CD4-positive, alpha-beta T cell (primary cell): ENCODE results near the gene TMEM170A. TPM values are rescaled to one million over a fixed set of nuclear protein-coding genes. Genes with fewer than 3 reads are reported as not detected.

ENCODE experiments used
- ATAC-seq: fragments of 200-7000 bp; cut with Tn5 transposase; one replicate; pipeline ENCODE4 v1.10.0; 2022; ENCODE audit warnings: mild to moderate bottlenecking; ENCODE audit not compliant: poor library complexity
- CTCF ChIA-PET: fragments of 350-600 bp; sonication (Branson Sonifier 250); formaldehyde crosslinking; loops from one replicate; lab custom pipeline; 2021; ENCODE audit warnings: antibody characterized with exemption, inconsistent platforms; lab: Charles Lee
- POLR2A ChIA-PET: fragments of 350-600 bp; sonication (Branson Sonifier 250); formaldehyde crosslinking; loops from one replicate; lab custom pipeline; 2021; ENCODE audit warnings: antibody characterized with exemption, inconsistent platforms; lab: Charles Lee
- DNase-seq, 14 experiments: peaks; one replicate each; pipeline ENCODE4 v3.0.0-alpha.2; 2013 to 2020; ENCODE audit warnings: mixed read lengths in 2 of 14
- H3K27ac ChIP-seq, 2 donors: one replicate each; pipeline versions ENCODE4 v1.5.1 to v1.7.0; 2013; ENCODE audit warnings: low read length in 2 of 2, low read depth in 1 of 2, mild to moderate bottlenecking in 1 of 2
- H3K27me3 ChIP-seq, 2 experiments: 1 replicate in 1 of 2; 2 replicates in 1 of 2; pipeline versions ENCODE4 v1.6.1 to v1.7.0; 2013; ENCODE audit warnings: low read length in 2 of 2, control low read depth in 1 of 2, mild to moderate bottlenecking in 1 of 2, moderate library complexity in 1 of 2; ENCODE audit not compliant: insufficient read depth in 2 of 2, control insufficient read depth in 1 of 2
- H3K36me3 ChIP-seq: one replicate; pipeline ENCODE4 v1.6.1; 2013; ENCODE audit warnings: low read length, control low read depth; ENCODE audit not compliant: insufficient read depth
- H3K4me1 ChIP-seq: one replicate; pipeline ENCODE4 v1.6.1; 2013; ENCODE audit warnings: low read length, control low read depth; ENCODE audit not compliant: insufficient read depth
- H3K4me3 ChIP-seq: one replicate; pipeline ENCODE4 v1.5.1; 2013; ENCODE audit warnings: mild to moderate bottlenecking, low read length, moderate library complexity
- H3K9me3 ChIP-seq, 2 experiments: 1 replicate in 1 of 2; 2 replicates in 1 of 2; pipeline versions ENCODE4 v1.6.1 to v1.7.0; 2013; ENCODE audit warnings: low read length in 2 of 2, mild to moderate bottlenecking in 2 of 2, control low read depth in 1 of 2, moderate library complexity in 1 of 2; ENCODE audit not compliant: control insufficient read depth in 1 of 2, insufficient read depth in 1 of 2
- H3K27ac Mint-ChIP-seq: one replicate; pipeline ENCODE4 v1.8.0; 2020; ENCODE audit warnings: mixed read lengths
- H3K27me3 Mint-ChIP-seq: one replicate; pipeline ENCODE4 v1.8.0; 2021; ENCODE audit warnings: mixed read lengths
- H3K36me3 Mint-ChIP-seq: one replicate; pipeline ENCODE4 v1.8.0; 2021; ENCODE audit warnings: low read depth, mixed read lengths
- H3K4me1 Mint-ChIP-seq: one replicate; pipeline ENCODE4 v1.8.0; 2021; ENCODE audit warnings: low read depth, mixed read lengths
- H3K4me3 Mint-ChIP-seq: one replicate; pipeline ENCODE4 v1.8.0; 2020; ENCODE audit warnings: mild to moderate bottlenecking, mixed read lengths
- H3K9me3 Mint-ChIP-seq: one replicate; pipeline ENCODE4 v1.8.0; 2020; ENCODE audit warnings: mixed read lengths
- intact Hi-C, 2 experiments: fragments of 100-400 bp; cut with DNase I in 1 of 2; cut with micrococcal nuclease in 1 of 2; formaldehyde crosslinking; loops; one replicate each; pipeline versions ENCODE4 v1.15.1 to v1.9.0; 2023 to 2025; cut with DNase I, micrococcal nuclease
- total RNA-seq, 174 experiments: library from RNA in 2 of 174; stranded (reverse) in 2 of 174; gene quantifications; one replicate each; pipeline ENCODE4 v1.2.3 and lab custom pipeline; 2021 to 2026
- TF ChIP-seq, protein P1 (sequence below): fragments of 200-600 bp; IDR thresholded peaks from one replicate; pipeline ENCODE4 v1.8.0; 2022; ENCODE audit warnings: antibody characterized with exemption, mild to moderate bottlenecking

TMEM170A gene
- total RNA-seq, 2 experiments from 2014 or later: 34.3 to 37.8 TPM

DNA sequence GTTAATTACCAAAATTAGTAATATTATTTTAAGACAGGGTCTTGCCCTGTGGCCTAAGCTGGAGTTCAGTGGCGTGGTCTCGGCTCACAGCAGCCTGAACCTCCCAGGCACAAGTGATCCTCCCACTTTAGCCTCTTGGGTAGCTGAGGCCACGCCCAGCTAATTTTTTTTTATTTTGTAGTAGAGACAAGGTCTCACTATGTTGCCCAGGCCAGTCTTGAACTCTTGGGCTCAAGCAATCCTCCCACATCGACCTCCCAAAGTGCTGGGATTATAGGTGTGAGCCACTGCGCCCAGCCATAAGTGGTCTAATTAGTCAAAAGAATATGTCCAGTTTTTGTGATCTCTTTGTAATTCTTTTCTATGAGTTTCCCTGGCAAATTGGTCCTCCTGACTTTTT is 19.2 kb downstream of the TMEM170A start:
- ChIA-PET CTCF (interaction anchor here (1.4 kb wide), 1 partner anchor 19 kb away, joined by 8 read pairs; the partner anchor contains the start of gene TMEM170A), POLR2A (interaction anchor here (0.6 to 1.4 kb wide), 3 partner anchors 12 to 28 kb away, joined by 3 to 5 read pairs (median 3); partner anchors contain the start of gene CFDP1)
- intact Hi-C loops: no loop called here
- H3K4me1 Mint-ChIP-seq: no peaks in the 10 kb centered on the region
- peaks cover 19% of the 10 kb centered on the region for H3K36me3 ChIP-seq
- no peak overlapping the region for H3K27ac ChIP-seq
- no peak overlapping the region for H3K27ac Mint-ChIP-seq
- no peaks in the 10 kb centered on the region for H3K4me1 ChIP-seq
- H3K4me3 Mint-ChIP-seq: no peak overlapping the region
- no peaks in the 10 kb centered on the region for H3K9me3 ChIP-seq
- no peak overlapping the region for H3K4me3 ChIP-seq
- TF ChIP-seq, protein P1, sequence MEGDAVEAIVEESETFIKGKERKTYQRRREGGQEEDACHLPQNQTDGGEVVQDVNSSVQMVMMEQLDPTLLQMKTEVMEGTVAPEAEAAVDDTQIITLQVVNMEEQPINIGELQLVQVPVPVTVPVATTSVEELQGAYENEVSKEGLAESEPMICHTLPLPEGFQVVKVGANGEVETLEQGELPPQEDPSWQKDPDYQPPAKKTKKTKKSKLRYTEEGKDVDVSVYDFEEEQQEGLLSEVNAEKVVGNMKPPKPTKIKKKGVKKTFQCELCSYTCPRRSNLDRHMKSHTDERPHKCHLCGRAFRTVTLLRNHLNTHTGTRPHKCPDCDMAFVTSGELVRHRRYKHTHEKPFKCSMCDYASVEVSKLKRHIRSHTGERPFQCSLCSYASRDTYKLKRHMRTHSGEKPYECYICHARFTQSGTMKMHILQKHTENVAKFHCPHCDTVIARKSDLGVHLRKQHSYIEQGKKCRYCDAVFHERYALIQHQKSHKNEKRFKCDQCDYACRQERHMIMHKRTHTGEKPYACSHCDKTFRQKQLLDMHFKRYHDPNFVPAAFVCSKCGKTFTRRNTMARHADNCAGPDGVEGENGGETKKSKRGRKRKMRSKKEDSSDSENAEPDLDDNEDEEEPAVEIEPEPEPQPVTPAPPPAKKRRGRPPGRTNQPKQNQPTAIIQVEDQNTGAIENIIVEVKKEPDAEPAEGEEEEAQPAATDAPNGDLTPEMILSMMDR: no peak
- H3K27me3 ChIP-seq: no peaks in the 10 kb centered on the region
- H3K9me3 Mint-ChIP-seq: no peaks in the 10 kb centered on the region
- no peak for ATAC-seq
- no peaks in the 10 kb centered on the region for H3K27me3 Mint-ChIP-seq
- peaks cover 35% of the 10 kb centered on the region for H3K36me3 Mint-ChIP-seq
- no peak for DNase-seq

DNA sequence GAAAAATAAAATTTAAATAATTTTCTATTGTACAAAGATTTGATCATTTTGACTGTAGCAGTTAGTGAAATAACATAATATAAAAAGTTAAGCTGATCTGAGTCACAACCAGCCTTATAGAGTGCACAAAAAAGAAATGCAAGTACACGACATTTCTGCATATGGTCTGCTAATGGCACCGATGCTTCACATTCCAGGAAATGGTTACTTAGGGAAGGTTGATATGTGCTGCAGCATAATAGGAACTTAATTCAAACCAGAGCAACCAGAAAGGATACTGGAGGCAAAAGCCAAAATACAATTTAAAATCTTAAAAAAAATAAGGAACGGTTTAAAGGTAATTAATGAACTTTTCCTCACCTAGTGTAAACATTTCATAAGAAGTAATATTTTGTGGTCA is 21.2 kb downstream of the TMEM170A start:
- intact Hi-C loops: no loop called here
- ChIA-PET POLR2A (no interaction called here), CTCF (no interaction called here)
- H3K27me3 Mint-ChIP-seq: no peaks in the 10 kb centered on the region
- no peak overlapping the region for H3K4me3 ChIP-seq
- ATAC-seq (no peak), DNase-seq (no peak)
- no peaks in the 10 kb centered on the region for H3K9me3 ChIP-seq
- TF ChIP-seq, protein P1: no peak
- H3K4me3 Mint-ChIP-seq: no peak overlapping the region
- no peaks in the 10 kb centered on the region for H3K4me1 ChIP-seq
- H3K36me3 Mint-ChIP-seq: peaks cover 19% of the 10 kb centered on the region
- no peak overlapping the region for H3K27ac Mint-ChIP-seq
- no peaks in the 10 kb centered on the region for H3K27me3 ChIP-seq
- no peaks in the 10 kb centered on the region for H3K9me3 Mint-ChIP-seq
- peaks cover 6% of the 10 kb centered on the region for H3K36me3 ChIP-seq
- no peaks in the 10 kb centered on the region for H3K4me1 Mint-ChIP-seq
- H3K27ac ChIP-seq: no peak overlapping the region

DNA sequence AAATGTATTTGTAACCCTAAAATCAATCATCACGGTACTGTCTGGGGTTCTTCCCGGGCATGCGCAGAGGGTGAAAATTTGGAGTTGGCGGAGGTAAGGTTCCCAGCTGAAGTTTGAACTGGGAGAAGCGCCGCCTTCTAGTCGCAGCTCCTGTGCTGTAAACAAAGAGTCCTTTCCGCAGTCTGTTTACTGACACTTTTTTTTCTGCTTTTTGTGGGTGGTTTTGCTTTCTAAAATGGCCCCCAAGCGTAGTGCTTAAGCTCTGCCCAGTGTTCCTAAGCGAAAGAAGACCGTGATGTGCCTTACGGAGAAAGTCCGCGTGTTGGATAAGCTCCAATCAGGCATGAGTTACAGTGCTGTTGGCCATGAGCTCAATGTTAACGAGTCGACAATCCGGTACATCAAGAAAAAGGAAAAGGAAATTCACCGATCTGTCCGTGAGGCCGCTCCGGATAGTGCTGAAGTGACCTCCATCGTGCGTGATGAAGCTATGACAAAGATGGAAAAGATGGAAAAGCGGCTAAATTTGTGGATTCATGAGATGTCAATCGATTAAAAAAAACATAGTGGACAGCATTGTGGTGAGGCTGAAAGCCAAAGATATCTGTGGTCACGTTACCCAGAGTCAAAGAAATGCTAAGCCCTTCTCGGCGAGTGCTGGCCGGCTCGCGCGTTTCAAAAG is 30.6 kb downstream of the TMEM170A start:
- intact Hi-C loops: loop anchor here (1.0 to 10.0 kb wide), 10 partner anchors 30 to 1757 kb away; partner anchors contain the start of genes ADAT1 (in 2 of the 2), TMEM170A (in 2 of the 2), GABARAPL2 (in 1 of the 2) and MON1B (in 1 of the 2)
- no peaks in the 10 kb centered on the region for H3K36me3 ChIP-seq
- Mint-ChIP-seq H3K27me3 (no peaks in the 10 kb centered on the region), H3K4me3 (peak overlapping the region; percentile 94), H3K9me3 (no peaks in the 10 kb centered on the region), H3K27ac (peak overlapping the region; percentile 96), H3K36me3 (peaks cover 15% of the 10 kb centered on the region), H3K4me1 (peaks cover 27% of the 10 kb centered on the region)
- TF ChIP-seq, protein P1: no peak
- DNase-seq (peak in 6 of 14 experiments; percentile 2 to 93 (median 80)), ATAC-seq (peak; percentile 78)
- ChIA-PET CTCF (interaction anchor here (1.0 to 2.6 kb wide), 3 partner anchors 31 to 84 kb away, joined by 3 to 25 read pairs (median 7); partner anchors contain the start of gene TMEM170A), POLR2A (interaction anchor here (0.7 to 3.3 kb wide), 25 partner anchors 11 to 1757 kb away, joined by 3 to 61 read pairs (median 5); partner anchors contain the start of genes ADAT1, GABARAPL2, KARS1 and MLKL)
- H3K4me3 ChIP-seq: peak overlapping the region; percentile 83
- peak overlapping the region; percentile 96 to 97 for H3K27ac ChIP-seq
- no peaks in the 10 kb centered on the region for H3K9me3 ChIP-seq
- H3K27me3 ChIP-seq: no peaks in the 10 kb centered on the region
- H3K4me1 ChIP-seq: peaks cover 33% of the 10 kb centered on the region
